GM13977 (cell line): ENCODE measurements around the gene ALKBH3.

Experiments
- DNase-seq: peaks from one replicate; pipeline ENCODE4 v3.0.0; 2012; ENCODE audit warnings: low spot score
- CTCF ChIP-seq: IDR thresholded peaks from 2 replicates; pipeline ENCODE4 v1.5.1; 2012; ENCODE audit warnings: mild to moderate bottlenecking, control low read depth; ENCODE audit not compliant: insufficient read depth; ENCODE audit errors: extremely low read depth, missing control alignments
- in situ Hi-C: fragments of 300-500 bp; cut with MboI; formaldehyde crosslinking; loops from one replicate; pipeline ENCODE4 v1.12.0; 2022; ENCODE audit warnings: low sequenced_read_pairs, low pct_unique_long_range_greater_than_20kb, mixed read lengths, inconsistent platforms; ENCODE audit not compliant: unreplicated experiment

ALKBH3 gene

GRCh38 chr11:43947815-43948214, 67.2 kb downstream of the ALKBH3 start:
- in situ Hi-C loops: no loop called here
- TF ChIP-seq CTCF: no peak
- no peak for DNase-seq

DNA sequence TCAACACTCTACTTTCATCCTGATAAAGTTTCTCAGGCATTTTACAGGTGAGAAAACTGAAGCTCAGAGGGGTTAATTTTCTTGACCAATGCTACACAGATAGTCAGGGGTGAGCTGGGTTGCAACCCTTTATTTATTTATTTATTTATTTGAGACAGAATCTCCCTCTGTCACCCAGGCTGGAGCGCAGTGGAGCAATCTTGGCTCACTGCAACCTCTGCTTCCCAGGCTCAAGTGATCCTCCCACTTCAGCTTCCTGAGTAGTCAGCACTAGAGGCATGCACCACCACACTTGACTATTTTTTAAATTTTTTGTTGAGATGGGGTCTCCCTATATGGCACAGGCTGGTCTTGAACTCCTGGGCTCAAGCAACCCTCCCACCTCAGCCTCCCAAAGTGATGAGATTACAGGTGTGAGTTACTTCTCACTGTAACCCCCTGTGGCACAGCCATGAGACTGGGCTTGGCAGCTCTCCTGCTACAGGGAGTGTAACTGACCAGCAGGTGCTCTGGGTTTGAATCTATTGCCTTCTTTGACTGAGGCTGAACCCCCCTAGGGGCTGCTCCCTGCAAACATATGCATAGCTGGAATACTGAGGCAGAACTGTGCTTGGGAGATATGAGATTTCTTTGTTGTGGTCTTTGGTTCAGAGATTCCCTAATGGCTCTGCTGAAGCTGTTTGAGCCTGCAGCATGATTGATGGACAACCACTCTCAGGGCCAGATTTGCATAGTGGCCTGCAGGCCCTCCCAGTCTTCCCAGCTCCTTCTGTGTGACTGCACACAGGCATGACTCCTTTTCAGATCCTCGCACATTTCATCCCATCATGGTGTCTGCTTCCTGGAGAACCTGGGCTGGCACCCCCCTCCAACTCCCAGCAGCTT, 68.0 kb downstream of the ALKBH3 start:
- in situ Hi-C loops: no loop called here

GRCh38 chr11:43950311-43950855, 69.8 kb downstream of the ALKBH3 start:
- DNase-seq: no peak
- in situ Hi-C loops: no loop called here
- no peak for TF ChIP-seq CTCF

More for the DNA sequence above, 68.0 kb downstream of the ALKBH3 start:
- no peak for TF ChIP-seq CTCF
- no peak for DNase-seq

DNA sequence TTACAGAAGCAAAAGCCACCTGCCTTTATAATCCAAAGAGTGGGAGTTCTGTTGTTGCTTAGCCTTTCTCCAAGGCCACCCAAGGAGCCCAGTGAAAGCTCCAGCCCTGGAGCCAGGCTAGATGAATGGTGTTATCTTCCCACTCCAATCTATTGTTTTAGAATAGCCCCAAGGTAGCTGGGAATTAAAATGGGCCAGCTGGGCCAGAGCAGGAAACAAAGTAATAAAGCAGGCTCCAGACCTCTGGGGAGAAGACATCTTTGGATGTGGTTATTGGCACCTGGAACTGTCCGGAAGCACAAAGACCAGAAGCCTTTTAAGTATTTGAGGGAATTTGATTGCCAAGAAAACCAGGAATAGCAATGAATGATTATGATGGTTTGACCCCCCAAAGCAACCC, 70.6 kb downstream of the ALKBH3 start:
- DNase-seq: no peak
- no peak for TF ChIP-seq CTCF
- in situ Hi-C loops: no loop called here

GRCh38 chr11:43952020-43952400, 71.4 kb downstream of the ALKBH3 start:
- no peak for DNase-seq
- no peak for TF ChIP-seq CTCF
- in situ Hi-C loops: no loop called here

GRCh38 chr11:43952401-43953342, 72.0 kb downstream of the ALKBH3 start:
- DNase-seq: no peak
- no peak for TF ChIP-seq CTCF
- in situ Hi-C loops: no loop called here
